IMR-90 (cell line): ENCODE results near the gene ATP6V1D. TPM values are rescaled to one million over a fixed set of nuclear protein-coding genes. Genes with fewer than 3 reads are reported as not detected.

Experiments used
- ATAC-seq: fragments of 200-7000 bp; cut with Tn5 transposase; 2 replicates; pipeline ENCODE4 v1.9.1; 2020; ENCODE audit warnings: low read depth, mild to moderate bottlenecking, moderate library complexity
- BruUV-seq: library from RNA; stranded (reverse); fragments of 400-500 nt; replicated peaks from 2 replicates; lab custom pipeline; 2021; lab: Mats Ljungman, UMichigan
- CTCF ChIA-PET: fragments of 300-600 bp; formaldehyde crosslinking; extraction: SDS; loops from one replicate; lab custom pipeline; 2021; ENCODE audit warnings: antibody characterized with exemption; lab: Yijun Ruan, JAX
- POLR2A ChIA-PET: fragments of 300-600 bp; sonication (Branson Sonifier 250); formaldehyde crosslinking; loops from one replicate; lab custom pipeline; 2022; ENCODE audit warnings: antibody characterized with exemption; ENCODE audit not compliant: unreplicated experiment; lab: Charles Lee
- DNase-seq: peaks from one replicate; pipeline ENCODE4 v3.0.0; 2013
- H2AFZ ChIP-seq: replicated peaks from 2 replicates; pipeline ENCODE3; 2013; ENCODE audit warnings: low read length, mild to moderate bottlenecking; ENCODE audit not compliant: poor library complexity
- H2AK5ac ChIP-seq: 2 replicates; pipeline ENCODE4 v1.6.1; 2013; ENCODE audit warnings: low read depth, low read length, inconsistent platforms
- H2AK9ac ChIP-seq: replicated peaks from 2 replicates; pipeline ENCODE3; 2013; ENCODE audit warnings: mild to moderate bottlenecking, low read depth, low read length, moderate library complexity; ENCODE audit not compliant: poor library complexity
- H2BK120ac ChIP-seq: 2 replicates; pipeline ENCODE4 v1.6.1; 2013; ENCODE audit warnings: low read depth, low read length, inconsistent platforms
- H2BK15ac ChIP-seq: 3 replicates; pipeline ENCODE4 v1.6.1; 2013; ENCODE audit warnings: low read depth, low read length, inconsistent platforms
- H2BK20ac ChIP-seq: 2 replicates; pipeline ENCODE4 v1.6.1; 2013; ENCODE audit warnings: low read depth, mild to moderate bottlenecking, inconsistent platforms, low read length, moderate library complexity
- H2BK5ac ChIP-seq: 2 replicates; pipeline ENCODE4 v1.6.1; 2013; ENCODE audit warnings: mild to moderate bottlenecking, low read depth, low read length, inconsistent platforms; ENCODE audit not compliant: poor library complexity, severe bottlenecking
- H3K14ac ChIP-seq: replicated peaks from 2 replicates; pipeline ENCODE4 v1.6.1; 2013; ENCODE audit warnings: low read depth, low read length, inconsistent platforms
- H3K18ac ChIP-seq: 2 replicates; pipeline ENCODE4 v1.6.1; 2013; ENCODE audit warnings: low read depth, low read length, control low read depth
- H3K23ac ChIP-seq: 2 replicates; pipeline ENCODE4 v1.6.1; 2013; ENCODE audit warnings: low read depth, low read length, inconsistent platforms
- H3K27ac ChIP-seq: 2 replicates; pipeline ENCODE4 v1.5.1; 2013; ENCODE audit warnings: mild to moderate bottlenecking, control low read depth, low read length; ENCODE audit not compliant: insufficient read depth
- H3K27me3 ChIP-seq: 2 replicates; pipeline ENCODE4 v1.6.1; 2013; ENCODE audit warnings: low read length; ENCODE audit not compliant: control insufficient read depth, insufficient read depth
- H3K36me3 ChIP-seq: 2 replicates; pipeline ENCODE4 v1.6.1; 2013; ENCODE audit warnings: low read length, mixed read lengths; ENCODE audit not compliant: control insufficient read depth, insufficient read depth
- H3K4ac ChIP-seq: 2 replicates; pipeline ENCODE4 v1.6.1; 2013; ENCODE audit warnings: low read depth, low read length, inconsistent platforms
- H3K4me1 ChIP-seq: 2 replicates; pipeline ENCODE4 v1.6.1; 2013; ENCODE audit warnings: low read length, mixed read lengths; ENCODE audit not compliant: control insufficient read depth, insufficient read depth
- H3K4me2 ChIP-seq: 2 replicates; pipeline ENCODE4 v1.6.1; 2013; ENCODE audit warnings: low read depth, mild to moderate bottlenecking, control low read depth, low read length, moderate library complexity
- H3K4me3 ChIP-seq: 2 replicates; pipeline ENCODE4 v1.5.1; 2013; ENCODE audit warnings: low read depth, mild to moderate bottlenecking, control low read depth, low read length, moderate library complexity; ENCODE audit not compliant: insufficient read depth
- H3K56ac ChIP-seq: 2 replicates; pipeline ENCODE4 v1.6.1; 2013; ENCODE audit warnings: low read length, inconsistent platforms; ENCODE audit not compliant: insufficient read depth; ENCODE audit errors: extremely low read depth
- H3K79me1 ChIP-seq, 2 experiments: 2 replicates each; pipeline ENCODE4 v1.6.1; 2013; ENCODE audit warnings: low read length in 2 of 2, inconsistent platforms in 1 of 2, low read depth in 1 of 2
- H3K9ac ChIP-seq: 2 replicates; pipeline ENCODE4 v1.6.1; 2013; ENCODE audit warnings: low read depth, low read length, control low read depth
- H3K9me1 ChIP-seq: 2 replicates; pipeline ENCODE4 v1.6.1; 2013; ENCODE audit warnings: low read length, inconsistent platforms; ENCODE audit not compliant: insufficient read depth
- H3K9me3 ChIP-seq: 2 replicates; pipeline ENCODE4 v1.6.1; 2013; ENCODE audit warnings: low read length; ENCODE audit not compliant: control insufficient read depth, insufficient read depth
- H4K20me1 ChIP-seq: 2 replicates; pipeline ENCODE4 v1.6.1; 2013; ENCODE audit warnings: low read length, inconsistent platforms; ENCODE audit not compliant: insufficient read depth
- H4K5ac ChIP-seq: 2 replicates; pipeline ENCODE4 v1.6.1; 2013; ENCODE audit warnings: mild to moderate bottlenecking, low read depth, low read length, control low read depth
- H4K8ac ChIP-seq, 2 experiments: 2 replicates each; pipeline ENCODE4 v1.6.1; 2013; ENCODE audit warnings: low read depth in 2 of 2, low read length in 2 of 2, control low read depth in 1 of 2, inconsistent platforms in 1 of 2
- H4K91ac ChIP-seq: 2 replicates; pipeline ENCODE4 v1.6.1; 2013; ENCODE audit warnings: low read depth, low read length, inconsistent platforms; ENCODE audit not compliant: insufficient read depth
- BHLHE40 ChIP-seq: fragments of 150-350 bp; IDR thresholded peaks from 2 replicates; pipeline ENCODE4 v1.6.1; 2016; ENCODE audit warnings: mild to moderate bottlenecking, low read depth, low read length
- CEBPB ChIP-seq: IDR thresholded peaks from 2 replicates; pipeline ENCODE4 v1.6.1; 2012; ENCODE audit warnings: low read depth, low read length, improper control_type of control experiment
- CHD1 ChIP-seq: IDR thresholded peaks from 2 replicates; pipeline ENCODE4 v1.6.1; 2012; ENCODE audit warnings: low read depth, low read length, improper control_type of control experiment
- CTCF ChIP-seq: conservative IDR thresholded peaks from 2 replicates; pipeline ENCODE4 v1.5.1; 2012; ENCODE audit warnings: mild to moderate bottlenecking, low read depth, low read length, improper control_type of control experiment
- ELK1 ChIP-seq: fragments of 150-350 bp; IDR thresholded peaks from 2 replicates; pipeline ENCODE4 v1.6.1; 2016; ENCODE audit warnings: low read depth, mild to moderate bottlenecking, low read length, moderate library complexity, borderline replicate concordance
- FOS ChIP-seq: fragments of 150-350 bp; IDR thresholded peaks from 2 replicates; pipeline ENCODE4 v1.6.1; 2016; ENCODE audit warnings: low read depth, low read length
- MAFK ChIP-seq: IDR thresholded peaks from 2 replicates; pipeline ENCODE4 v1.6.1; 2012; ENCODE audit warnings: low read depth, low read length, improper control_type of control experiment
- MAZ ChIP-seq: IDR thresholded peaks from 2 replicates; pipeline ENCODE4 v1.6.1; 2012; ENCODE audit warnings: low read depth, mild to moderate bottlenecking, low read length, improper control_type of control experiment, moderate library complexity, borderline replicate concordance
- MXI1 ChIP-seq: IDR thresholded peaks from 2 replicates; pipeline ENCODE4 v1.6.1; 2012; ENCODE audit warnings: low read depth, mild to moderate bottlenecking, low read length, moderate library complexity, borderline replicate concordance
- NFE2L2 ChIP-seq: fragments of 150-350 bp; IDR thresholded peaks from 2 replicates; pipeline ENCODE4 v1.6.1; 2016; ENCODE audit warnings: low read depth, mild to moderate bottlenecking, low read length
- POLR2A ChIP-seq: IDR thresholded peaks from 2 replicates; pipeline ENCODE4 v1.6.1; 2012; ENCODE audit warnings: mild to moderate bottlenecking, low read depth, low read length
- RCOR1 ChIP-seq: IDR thresholded peaks from 2 replicates; pipeline ENCODE4 v1.6.1; 2012; ENCODE audit warnings: mild to moderate bottlenecking, low read length, improper control_type of control experiment; ENCODE audit not compliant: insufficient replicate concordance
- RFX5 ChIP-seq: IDR thresholded peaks from 2 replicates; pipeline ENCODE4 v1.8.0; 2012; ENCODE audit warnings: low read depth, mild to moderate bottlenecking, low read length, moderate library complexity
- SMC3 ChIP-seq: fragments of 150-350 bp; IDR thresholded peaks from 2 replicates; pipeline ENCODE4 v1.6.1; 2016; ENCODE audit warnings: low read depth, mild to moderate bottlenecking, antibody characterized with exemption, low read length, moderate library complexity
- USF2 ChIP-seq: fragments of 150-350 bp; IDR thresholded peaks from 2 replicates; pipeline ENCODE4 v1.6.1; 2017; ENCODE audit warnings: mild to moderate bottlenecking, antibody characterized with exemption, low read length, low read depth
- WGBS, 2 experiments: methylation state at CpG; one replicate each; pipeline versions ENCODE4 v1.1.5 to v1.1.7; 2013; ENCODE audit warnings: missing lambda C conversion rate in 2 of 2; ENCODE audit not compliant: insufficient read length in 1 of 2; ENCODE audit errors: extremely low coverage in 2 of 2; 5-methylcytosine and 5-hydroxymethylcytosine counted together
- dilution Hi-C: fragments of 300-500 bp; cut with HindIII; formaldehyde crosslinking; loops from one replicate; pipeline ENCODE4 v1.14.3; 2018; ENCODE audit warnings: low sequenced_read_pairs; ENCODE audit not compliant: unreplicated experiment
- in situ Hi-C: fragments of 300-500 bp; cut with MboI; formaldehyde crosslinking; loops from 3 replicates; pipeline ENCODE4 v1.14.3; 2019; ENCODE audit warnings: low sequenced_read_pairs, inconsistent platforms, mixed read lengths
- intact Hi-C: fragments of 100-400 bp; cut with micrococcal nuclease; formaldehyde crosslinking; loops from 2 replicates; pipeline ENCODE4 v1.10.0; 2022
- polyA plus RNA-seq, 3 experiments: library from polyadenylated mRNA; depleted of rRNA; stranded (reverse); fragments of >200 nt; gene quantifications; 2 replicates each; pipeline ENCODE4 v1.2.3, GENCODE V29; 2012; ENCODE audit warnings: low replicate concordance in 1 of 3
- total RNA-seq: library from RNA; depleted of rRNA; stranded (reverse); fragments of >200 nt; gene quantifications from 2 replicates; pipeline ENCODE4 v1.2.3, GENCODE V29; 2012

The ATP6V1D gene
- total and polyA plus RNA-seq, 2 of the 4 experiments (the other 2 are of a cell fraction), result 54.5 to 113 TPM

GRCh38 chr14:67389811-67390534 lies 30.4 kb upstream of the ATP6V1D start:
- intact Hi-C loops (no loop called here), in situ Hi-C loops (no loop called here), dilution Hi-C loops (no loop called here)
- H4K91ac ChIP-seq, result no peak overlapping the region
- H4K20me1 ChIP-seq, result no peaks in the 10 kb centered on the region
- no peak overlapping the region for H2AK9ac ChIP-seq
- H3K36me3 ChIP-seq, result peaks cover 7% of the 10 kb centered on the region
- H3K4me3 ChIP-seq, result no peak overlapping the region
- H2BK20ac ChIP-seq, result no peak overlapping the region
- CTCF ChIA-PET, result interaction anchor here (0.9 to 1.1 kb wide), 2 partner anchors 30 to 42 kb away, joined by 3 to 4 read pairs; partner anchors contain the start of gene ATP6V1D
- no peak overlapping the region for H2BK5ac ChIP-seq
- 71% methylated on average over 1 of the region's 1 CpG; no CpG with 5 or more reads in 1 of the 2 experiments for WGBS, 2 experiments
- no peaks in the 10 kb centered on the region for H3K27me3 ChIP-seq
- no peaks in the 10 kb centered on the region for H3K79me1 ChIP-seq
- no peak overlapping the region for H3K4me2 ChIP-seq
- H3K4ac ChIP-seq, result no peak overlapping the region
- BruUV-seq, result no TSS peak
- no peaks in the 10 kb centered on the region for H3K9me1 ChIP-seq
- no peak overlapping the region for H2BK15ac ChIP-seq
- no peak overlapping the region for H3K56ac ChIP-seq
- H3K4me1 ChIP-seq, result no peaks in the 10 kb centered on the region
- no peak overlapping the region for H3K9ac ChIP-seq
- H2AK5ac ChIP-seq, result no peak overlapping the region
- H2BK120ac ChIP-seq, result no peak overlapping the region
- no peak overlapping the region for H4K5ac ChIP-seq
- no peak overlapping the region for H3K27ac ChIP-seq
- H3K9me3 ChIP-seq, result no peaks in the 10 kb centered on the region
- POLR2A ChIA-PET, result interaction anchor here (0.5 kb wide), 1 partner anchor 17 kb away, joined by 3 read pairs; no protein-coding TSS in a partner anchor
- no peak overlapping the region for H2AFZ ChIP-seq
- no peak overlapping the region for H3K18ac ChIP-seq
- ATAC-seq (no peak), DNase-seq (no peak)
- no peak overlapping the region for H3K23ac ChIP-seq
- H4K8ac ChIP-seq, result no peak overlapping the region
- no peak overlapping the region for H3K14ac ChIP-seq
- TF ChIP-seq NFE2L2 (no peak), MAZ (no peak), MXI1 (no peak), CTCF (no peak), ELK1 (no peak), RCOR1 (no peak), SMC3 (no peak), USF2 (no peak), CEBPB (no peak), RFX5 (no peak), BHLHE40 (no peak), POLR2A (no peak), MAFK (no peak), CHD1 (no peak), FOS (no peak)
